HEK293 (cell line): ENCODE measurements around the gene TIMP2.
A peak's percentile ranks its signal among the peaks of the same experiment; 100 is the strongest.

Experiments used
- CTCF ChIA-PET: fragments of 350-600 bp; formaldehyde crosslinking; extraction: SDS; loops from one replicate; lab custom pipeline; 2021; ENCODE audit warnings: antibody characterized with exemption; lab: Yijun Ruan, JAX
- POLR2A ChIA-PET: fragments of 300-600 bp; formaldehyde crosslinking; extraction: SDS; loops from one replicate; lab custom pipeline; 2020; ENCODE audit warnings: antibody characterized with exemption, inconsistent platforms; lab: Yijun Ruan, JAX
- H3K27ac ChIP-seq: fragments of 200-500 bp; sonication (Bioruptor generic); 2 replicates; pipeline ENCODE4 v1.5.1; 2014; ENCODE audit warnings: low read depth, low read length, control low read depth, inconsistent platforms; ENCODE audit errors: extremely low read depth
- H3K36me3 ChIP-seq, 2 experiments: fragments of 200-500 bp in 1 of 2; sonication (Bioruptor generic) in 1 of 2; 1 replicate in 1 of 2; 2 replicates in 1 of 2; pipeline ENCODE4 v1.5.1; 2014 to 2017; ENCODE audit warnings: inconsistent platforms in 2 of 2, low read length in 2 of 2; ENCODE audit not compliant: control insufficient read depth in 2 of 2, insufficient read depth in 1 of 2
- H3K4me1 ChIP-seq: fragments of 200-500 bp; sonication (Bioruptor generic); 2 replicates; pipeline ENCODE4 v1.5.1; 2014; ENCODE audit warnings: mild to moderate bottlenecking, low read length, inconsistent platforms; ENCODE audit not compliant: control insufficient read depth, insufficient read depth
- H3K4me3 ChIP-seq: 2 replicates; pipeline ENCODE4 v1.5.1; 2011; ENCODE audit warnings: low read depth, mild to moderate bottlenecking, control low read depth, low read length, moderate library complexity
- H3K9me3 ChIP-seq: fragments of 200-500 bp; sonication (Bioruptor generic); 2 replicates; pipeline ENCODE4 v1.5.1; 2014; ENCODE audit warnings: low read depth, low read length, inconsistent platforms; ENCODE audit not compliant: control insufficient read depth, insufficient read depth
- GLI2 ChIP-seq: fragments of 450-650 bp; formaldehyde crosslinking; IDR thresholded peaks from 2 replicates; pipeline ENCODE4; 2017; ENCODE audit warnings: missing biosample characterization, missing genetic modification characterization, low read depth, borderline replicate concordance
- IKZF3 ChIP-seq: fragments of 450-650 bp; IDR thresholded peaks from 2 replicates; pipeline ENCODE4 v1.5.0; 2018; ENCODE audit warnings: missing biosample characterization, mild to moderate bottlenecking, missing genetic modification characterization, moderate library complexity
- MYNN ChIP-seq: fragments of 450-650 bp; formaldehyde crosslinking; IDR thresholded peaks from 2 replicates; pipeline ENCODE4 v1.5.1; 2016; ENCODE audit warnings: missing biosample characterization, missing genetic modification characterization, borderline replicate concordance
- ZBTB10 ChIP-seq: fragments of 450-650 bp; formaldehyde crosslinking; IDR thresholded peaks from 2 replicates; pipeline ENCODE4 v1.5.1; 2016; ENCODE audit warnings: missing biosample characterization, missing genetic modification characterization
- ZBTB17 ChIP-seq: fragments of 450-650 bp; formaldehyde crosslinking; IDR thresholded peaks from 2 replicates; pipeline ENCODE4 v1.5.1; 2016; ENCODE audit warnings: missing biosample characterization, missing genetic modification characterization
- ZBTB8A ChIP-seq: fragments of 450-650 bp; formaldehyde crosslinking; IDR thresholded peaks from 2 replicates; pipeline ENCODE4 v1.5.1; 2016; ENCODE audit warnings: missing biosample characterization, missing genetic modification characterization
- ZFP3 ChIP-seq: fragments of 450-650 bp; formaldehyde crosslinking; IDR thresholded peaks from 2 replicates; pipeline ENCODE4 v1.5.1; 2016; ENCODE audit warnings: low read depth, missing biosample characterization, missing genetic modification characterization
- ZNF341 ChIP-seq: fragments of 450-650 bp; formaldehyde crosslinking; IDR thresholded peaks from 2 replicates; pipeline ENCODE4; 2016; ENCODE audit warnings: low read depth, missing biosample characterization, missing genetic modification characterization
- ZNF350 ChIP-seq: fragments of 450-650 bp; formaldehyde crosslinking; IDR thresholded peaks from 2 replicates; pipeline ENCODE4 v1.5.0; 2017; ENCODE audit warnings: missing biosample characterization, mild to moderate bottlenecking, missing genetic modification characterization
- ZNF366 ChIP-seq: fragments of 450-650 bp; formaldehyde crosslinking; conservative IDR thresholded peaks from 2 replicates; pipeline ENCODE4 v1.5.1; 2016; ENCODE audit warnings: missing biosample characterization, missing genetic modification characterization
- ZNF416 ChIP-seq: fragments of 450-650 bp; formaldehyde crosslinking; IDR thresholded peaks from 2 replicates; pipeline ENCODE4 v1.5.1; 2016; ENCODE audit warnings: missing biosample characterization, missing genetic modification characterization
- ZNF501 ChIP-seq: fragments of 450-650 bp; formaldehyde crosslinking; IDR thresholded peaks from 2 replicates; pipeline ENCODE4 v1.5.1; 2016; ENCODE audit warnings: missing biosample characterization, missing genetic modification characterization
- ZNF664 ChIP-seq: fragments of 450-650 bp; formaldehyde crosslinking; IDR thresholded peaks from 2 replicates; pipeline ENCODE4 v1.5.1; 2016; ENCODE audit warnings: missing biosample characterization, missing genetic modification characterization
- ZNF707 ChIP-seq: fragments of 450-650 bp; formaldehyde crosslinking; IDR thresholded peaks from 2 replicates; pipeline ENCODE4 v1.5.1; 2016; ENCODE audit warnings: missing biosample characterization, missing genetic modification characterization
- ZSCAN30 ChIP-seq: fragments of 450-650 bp; IDR thresholded peaks from 2 replicates; pipeline ENCODE4 v1.5.1; 2018; ENCODE audit warnings: missing biosample characterization, mild to moderate bottlenecking, missing genetic modification characterization, moderate library complexity
- TF ChIP-seq, protein P1 (sequence below): fragments of 450-650 bp; formaldehyde crosslinking; IDR thresholded peaks from 2 replicates; pipeline ENCODE4 v1.5.1; 2017; ENCODE audit warnings: missing biosample characterization, missing genetic modification characterization
- TF ChIP-seq, protein P2 (sequence below): fragments of 450-650 bp; formaldehyde crosslinking; IDR thresholded peaks from 2 replicates; pipeline ENCODE4 v1.5.1; 2016; ENCODE audit warnings: missing biosample characterization, missing genetic modification characterization

The TIMP2 gene

DNA sequence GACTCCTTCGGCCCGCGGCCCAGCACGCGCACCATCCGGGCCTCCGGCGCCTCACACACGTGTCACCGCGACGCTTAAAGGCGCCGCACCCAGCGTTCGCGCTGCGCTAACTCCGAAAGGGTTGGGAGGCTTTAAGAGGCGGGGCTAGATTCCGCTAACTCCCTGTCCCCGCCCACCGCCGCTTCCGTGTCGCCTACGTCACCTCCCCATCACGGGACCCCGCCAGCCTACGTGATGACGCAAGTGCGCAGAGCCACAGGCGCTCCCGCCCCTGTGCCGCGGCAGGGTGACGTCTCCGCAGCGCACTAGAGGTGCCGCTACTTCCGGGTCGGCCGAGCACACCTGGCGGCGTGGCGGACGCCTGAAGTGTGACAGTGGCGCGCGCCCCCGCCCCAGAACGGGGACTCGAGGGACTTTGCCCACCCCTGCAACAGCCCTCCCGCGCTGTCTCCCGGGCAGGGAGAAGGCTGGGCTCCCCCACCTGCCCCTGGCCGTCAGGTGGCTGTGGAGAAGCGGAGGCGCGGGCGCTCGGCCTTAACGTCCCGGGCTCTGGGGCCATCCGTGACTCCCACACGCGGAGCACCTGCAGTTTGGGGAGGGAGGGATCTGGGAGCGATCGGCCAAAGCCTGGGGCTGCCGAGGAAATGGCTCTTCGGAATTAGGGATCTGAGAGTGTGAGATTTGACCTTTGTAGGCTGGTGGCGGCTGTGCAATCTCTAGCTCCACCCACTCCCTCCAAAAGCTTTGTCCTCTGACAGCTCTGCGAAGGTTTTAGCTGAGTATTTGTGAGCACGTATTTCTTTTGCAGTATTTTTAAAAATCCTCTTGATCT, 84.2 kb downstream of the TIMP2 start, which contains the start of gene USP36 (continued):
- no peak for TF ChIP-seq ZNF664 (tag by site-specific recombination)
- peak; percentile 71 for TF ChIP-seq ZNF341 (tag by site-specific recombination)
- TF ChIP-seq, protein P1, sequence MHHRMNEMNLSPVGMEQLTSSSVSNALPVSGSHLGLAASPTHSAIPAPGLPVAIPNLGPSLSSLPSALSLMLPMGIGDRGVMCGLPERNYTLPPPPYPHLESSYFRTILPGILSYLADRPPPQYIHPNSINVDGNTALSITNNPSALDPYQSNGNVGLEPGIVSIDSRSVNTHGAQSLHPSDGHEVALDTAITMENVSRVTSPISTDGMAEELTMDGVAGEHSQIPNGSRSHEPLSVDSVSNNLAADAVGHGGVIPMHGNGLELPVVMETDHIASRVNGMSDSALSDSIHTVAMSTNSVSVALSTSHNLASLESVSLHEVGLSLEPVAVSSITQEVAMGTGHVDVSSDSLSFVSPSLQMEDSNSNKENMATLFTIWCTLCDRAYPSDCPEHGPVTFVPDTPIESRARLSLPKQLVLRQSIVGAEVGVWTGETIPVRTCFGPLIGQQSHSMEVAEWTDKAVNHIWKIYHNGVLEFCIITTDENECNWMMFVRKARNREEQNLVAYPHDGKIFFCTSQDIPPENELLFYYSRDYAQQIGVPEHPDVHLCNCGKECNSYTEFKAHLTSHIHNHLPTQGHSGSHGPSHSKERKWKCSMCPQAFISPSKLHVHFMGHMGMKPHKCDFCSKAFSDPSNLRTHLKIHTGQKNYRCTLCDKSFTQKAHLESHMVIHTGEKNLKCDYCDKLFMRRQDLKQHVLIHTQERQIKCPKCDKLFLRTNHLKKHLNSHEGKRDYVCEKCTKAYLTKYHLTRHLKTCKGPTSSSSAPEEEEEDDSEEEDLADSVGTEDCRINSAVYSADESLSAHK (tag by site-specific recombination): 0 out of 2 replicates have a peak, but pooled peaks have one; percentile 47
- TF ChIP-seq ZFP3: no peak
- TF ChIP-seq ZNF707 (tag by site-specific recombination): no peak
- TF ChIP-seq ZNF366: peak; percentile 60
- peak; percentile 98 for TF ChIP-seq ZBTB17 (tag by site-specific recombination)
- TF ChIP-seq ZBTB10 (tag by site-specific recombination): peak; percentile 79

DNA sequence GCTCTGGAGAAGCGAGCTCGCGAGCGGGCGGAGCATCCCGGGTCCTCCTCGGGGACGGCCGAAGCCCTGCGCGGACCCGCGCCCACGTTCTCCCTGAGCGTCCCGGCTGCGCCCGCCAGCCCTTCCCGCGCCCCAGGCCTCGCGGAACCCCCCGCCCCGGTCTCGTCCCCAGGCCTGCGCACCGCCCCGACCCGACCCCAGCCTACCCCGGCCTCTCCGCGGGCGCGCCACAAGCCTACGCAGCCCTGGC, 84.7 kb downstream of the TIMP2 start:
- no peaks in the 10 kb centered on the region for H3K9me3 ChIP-seq
- ChIA-PET CTCF (interaction anchor here (0.6 to 1.2 kb wide), 2 partner anchors 172 to 343 kb away, joined by 3 read pairs; no protein-coding TSS in a partner anchor), POLR2A (interaction anchor here (0.5 to 1.2 kb wide), 5 partner anchors 14 to 169 kb away, joined by 3 to 4 read pairs (median 4); partner anchors contain the start of gene CANT1)
- peak overlapping the region; percentile 83 for H3K27ac ChIP-seq
- peaks cover 8% of the 10 kb centered on the region; the same call in 1 of the 2 replicates for H3K4me1 ChIP-seq
- H3K36me3 ChIP-seq: peaks cover 25 to 28% of the 10 kb centered on the region in 2 experiments
- H3K4me3 ChIP-seq: peak overlapping the region; percentile 79
- TF ChIP-seq MYNN (tag by site-specific recombination) (no peak), IKZF3 (tag by site-specific recombination) (0 out of 2 replicates have a peak, but pooled peaks have one; percentile 22), ZNF350 (no peak), ZNF416 (tag by site-specific recombination) (no peak), ZNF501 (tag by site-specific recombination) (no peak), GLI2 (no peak), ZSCAN30 (tag by site-specific recombination) (0 out of 2 replicates have a peak, but pooled peaks have one; percentile 49), ZBTB8A (no peak)
- TF ChIP-seq, protein P2, sequence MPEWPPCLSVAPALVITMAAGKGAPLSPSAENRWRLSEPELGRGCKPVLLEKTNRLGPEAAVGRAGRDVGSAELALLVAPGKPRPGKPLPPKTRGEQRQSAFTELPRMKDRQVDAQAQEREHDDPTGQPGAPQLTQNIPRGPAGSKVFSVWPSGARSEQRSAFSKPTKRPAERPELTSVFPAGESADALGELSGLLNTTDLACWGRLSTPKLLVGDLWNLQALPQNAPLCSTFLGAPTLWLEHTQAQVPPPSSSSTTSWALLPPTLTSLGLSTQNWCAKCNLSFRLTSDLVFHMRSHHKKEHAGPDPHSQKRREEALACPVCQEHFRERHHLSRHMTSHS: no peak
